GM23338 (cell line): ENCODE measurements around the gene RBM23. TPM values are rescaled to one million over a fixed set of nuclear protein-coding genes. Genes with fewer than 3 reads are reported as not detected.

Experiments
- ATAC-seq: fragments of 200-7000 bp; cut with Tn5 transposase; 3 replicates; pipeline ENCODE4 v1.9.1; 2020
- DNase-seq: peaks from one replicate; pipeline ENCODE4 v3.0.0-alpha.2; 2015; ENCODE audit warnings: low spot score
- H2AFZ ChIP-seq: fragments of 200-600 bp; sonication (generic); 2 replicates; pipeline ENCODE4 v1.8.0; 2016; ENCODE audit warnings: antibody characterized with exemption, mild to moderate bottlenecking, moderate library complexity
- H3F3A ChIP-seq: fragments of 200-600 bp; sonication (generic); replicated peaks from 2 replicates; pipeline ENCODE4 v1.8.0; 2017; ENCODE audit warnings: antibody characterized with exemption, mixed run types, low read depth
- H3K27ac ChIP-seq: fragments of 200-600 bp; sonication (generic); 2 replicates; pipeline ENCODE4 v1.6.1; 2016; ENCODE audit warnings: low read depth
- H3K27me3 ChIP-seq: fragments of 200-600 bp; sonication (generic); 2 replicates; pipeline ENCODE4 v1.8.0; 2016; ENCODE audit warnings: mild to moderate bottlenecking, mixed run types, moderate library complexity; ENCODE audit not compliant: insufficient read depth
- H3K36me3 ChIP-seq: fragments of 200-600 bp; sonication (generic); 2 replicates; pipeline ENCODE4 v1.8.0; 2016; ENCODE audit warnings: mild to moderate bottlenecking; ENCODE audit not compliant: insufficient read depth
- H3K4me1 ChIP-seq: fragments of 200-600 bp; sonication (generic); 2 replicates; pipeline ENCODE4 v1.8.0; 2016; ENCODE audit warnings: mild to moderate bottlenecking, moderate library complexity; ENCODE audit not compliant: insufficient read depth
- H3K4me2 ChIP-seq: fragments of 200-600 bp; sonication (generic); 2 replicates; pipeline ENCODE4 v1.7.1; 2017; ENCODE audit warnings: mixed run types
- H3K4me3 ChIP-seq: fragments of 200-600 bp; sonication (generic); 2 replicates; pipeline ENCODE4 v1.6.1; 2016; ENCODE audit warnings: mixed run types
- H3K79me2 ChIP-seq: fragments of 200-600 bp; sonication (generic); replicated peaks from 2 replicates; pipeline ENCODE4 v1.8.0; 2017; ENCODE audit warnings: mild to moderate bottlenecking; ENCODE audit not compliant: insufficient read depth
- H3K9me2 ChIP-seq: fragments of 200-600 bp; sonication (generic); 2 replicates; pipeline ENCODE4 v1.8.0; 2017; ENCODE audit not compliant: insufficient read depth
- H4K20me1 ChIP-seq: fragments of 200-600 bp; sonication (generic); replicated peaks from 2 replicates; pipeline ENCODE4 v1.8.0; 2017; ENCODE audit warnings: mild to moderate bottlenecking; ENCODE audit not compliant: insufficient read depth
- H3K27ac Mint-ChIP-seq: 2 replicates; pipeline ENCODE4 v1.8.0; 2020; ENCODE audit warnings: inconsistent platforms, mild to moderate bottlenecking, moderate library complexity, mixed read lengths
- H3K27me3 Mint-ChIP-seq: 3 replicates; pipeline ENCODE4 v1.8.0; 2022; ENCODE audit warnings: low read depth, mild to moderate bottlenecking, moderate library complexity, mixed read lengths, inconsistent platforms; ENCODE audit not compliant: insufficient read depth, poor library complexity
- H3K36me3 Mint-ChIP-seq: 3 replicates; pipeline ENCODE4 v1.8.0; 2021; ENCODE audit warnings: low read depth, mild to moderate bottlenecking, inconsistent platforms, moderate library complexity, mixed read lengths
- H3K4me1 Mint-ChIP-seq: 3 replicates; pipeline ENCODE4 v1.8.0; 2020; ENCODE audit warnings: mild to moderate bottlenecking, inconsistent platforms, mixed read lengths
- H3K4me3 Mint-ChIP-seq: 3 replicates; pipeline ENCODE4 v1.8.0; 2021; ENCODE audit warnings: moderate library complexity, mild to moderate bottlenecking, inconsistent platforms, mixed read lengths
- H3K9me3 Mint-ChIP-seq: 3 replicates; pipeline ENCODE4 v1.8.0; 2020; ENCODE audit warnings: moderate library complexity, mild to moderate bottlenecking, inconsistent platforms, mixed read lengths
- EZH2 ChIP-seq: fragments of 200-600 bp; sonication (generic); IDR thresholded peaks from one replicate; pipeline ENCODE4 v1.8.0; 2017; ENCODE audit warnings: antibody characterized with exemption, mild to moderate bottlenecking, low read depth; ENCODE audit not compliant: unreplicated experiment
- JUNB ChIP-seq: IDR thresholded peaks from one replicate; pipeline ENCODE4 v1.6.1; 2016; ENCODE audit warnings: antibody characterized with exemption; ENCODE audit not compliant: unreplicated experiment
- STAT1 ChIP-seq: IDR thresholded peaks from one replicate; pipeline ENCODE4 v1.6.1; 2016; ENCODE audit warnings: antibody characterized with exemption; ENCODE audit not compliant: unreplicated experiment
- polyA plus RNA-seq: library from polyadenylated mRNA; unstranded; fragments of >200 nt; fragmentation: Nextera tagmentation; extraction: Ambion mirVana; gene quantifications from 2 replicates; pipeline ENCODE4 v1.2.1, GENCODE V29; 2016
- total RNA-seq: library from RNA; depleted of rRNA; stranded (reverse); fragments of >200 nt; shearing (Covaris generic); gene quantifications from 2 replicates; pipeline ENCODE4 v1.2.3, GENCODE V29; 2014
- TF ChIP-seq, protein P1 (sequence below): fragments of 250-450 bp; sonication (Bioruptor Pico); IDR thresholded peaks from 2 replicates; pipeline ENCODE4 v1.5.0; 2020; ENCODE audit warnings: mild to moderate bottlenecking, moderate library complexity
- TF ChIP-seq, protein P2 (sequence below): IDR thresholded peaks from one replicate; pipeline ENCODE4 v1.6.1; 2018; ENCODE audit warnings: antibody characterized with exemption; ENCODE audit not compliant: unreplicated experiment

The RBM23 gene
- total and polyA plus RNA-seq, 2 experiments from 2014 or later, result 14.4 to 52.8 TPM

DNA sequence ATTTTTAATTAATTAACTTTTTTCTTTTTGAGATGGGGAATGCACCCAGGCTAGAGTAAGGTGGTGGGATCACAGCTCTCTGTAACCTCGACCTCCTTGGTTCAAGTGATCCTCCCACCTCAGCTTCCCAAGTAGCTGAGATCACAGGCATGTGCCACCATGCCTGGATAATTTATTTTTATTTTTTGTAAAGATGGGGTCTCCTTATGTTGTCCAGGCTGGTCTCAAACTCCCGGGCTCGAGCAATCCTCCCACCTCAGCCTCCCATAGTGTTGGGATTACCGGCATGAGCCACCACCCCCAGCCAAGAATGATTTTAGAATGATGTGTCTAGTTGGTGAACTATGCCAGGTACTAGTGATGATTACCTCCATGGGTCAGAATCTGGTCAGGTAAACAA, 54.0 kb downstream of the RBM23 start (continued):
- no peak for TF ChIP-seq STAT1
- TF ChIP-seq, protein P1, sequence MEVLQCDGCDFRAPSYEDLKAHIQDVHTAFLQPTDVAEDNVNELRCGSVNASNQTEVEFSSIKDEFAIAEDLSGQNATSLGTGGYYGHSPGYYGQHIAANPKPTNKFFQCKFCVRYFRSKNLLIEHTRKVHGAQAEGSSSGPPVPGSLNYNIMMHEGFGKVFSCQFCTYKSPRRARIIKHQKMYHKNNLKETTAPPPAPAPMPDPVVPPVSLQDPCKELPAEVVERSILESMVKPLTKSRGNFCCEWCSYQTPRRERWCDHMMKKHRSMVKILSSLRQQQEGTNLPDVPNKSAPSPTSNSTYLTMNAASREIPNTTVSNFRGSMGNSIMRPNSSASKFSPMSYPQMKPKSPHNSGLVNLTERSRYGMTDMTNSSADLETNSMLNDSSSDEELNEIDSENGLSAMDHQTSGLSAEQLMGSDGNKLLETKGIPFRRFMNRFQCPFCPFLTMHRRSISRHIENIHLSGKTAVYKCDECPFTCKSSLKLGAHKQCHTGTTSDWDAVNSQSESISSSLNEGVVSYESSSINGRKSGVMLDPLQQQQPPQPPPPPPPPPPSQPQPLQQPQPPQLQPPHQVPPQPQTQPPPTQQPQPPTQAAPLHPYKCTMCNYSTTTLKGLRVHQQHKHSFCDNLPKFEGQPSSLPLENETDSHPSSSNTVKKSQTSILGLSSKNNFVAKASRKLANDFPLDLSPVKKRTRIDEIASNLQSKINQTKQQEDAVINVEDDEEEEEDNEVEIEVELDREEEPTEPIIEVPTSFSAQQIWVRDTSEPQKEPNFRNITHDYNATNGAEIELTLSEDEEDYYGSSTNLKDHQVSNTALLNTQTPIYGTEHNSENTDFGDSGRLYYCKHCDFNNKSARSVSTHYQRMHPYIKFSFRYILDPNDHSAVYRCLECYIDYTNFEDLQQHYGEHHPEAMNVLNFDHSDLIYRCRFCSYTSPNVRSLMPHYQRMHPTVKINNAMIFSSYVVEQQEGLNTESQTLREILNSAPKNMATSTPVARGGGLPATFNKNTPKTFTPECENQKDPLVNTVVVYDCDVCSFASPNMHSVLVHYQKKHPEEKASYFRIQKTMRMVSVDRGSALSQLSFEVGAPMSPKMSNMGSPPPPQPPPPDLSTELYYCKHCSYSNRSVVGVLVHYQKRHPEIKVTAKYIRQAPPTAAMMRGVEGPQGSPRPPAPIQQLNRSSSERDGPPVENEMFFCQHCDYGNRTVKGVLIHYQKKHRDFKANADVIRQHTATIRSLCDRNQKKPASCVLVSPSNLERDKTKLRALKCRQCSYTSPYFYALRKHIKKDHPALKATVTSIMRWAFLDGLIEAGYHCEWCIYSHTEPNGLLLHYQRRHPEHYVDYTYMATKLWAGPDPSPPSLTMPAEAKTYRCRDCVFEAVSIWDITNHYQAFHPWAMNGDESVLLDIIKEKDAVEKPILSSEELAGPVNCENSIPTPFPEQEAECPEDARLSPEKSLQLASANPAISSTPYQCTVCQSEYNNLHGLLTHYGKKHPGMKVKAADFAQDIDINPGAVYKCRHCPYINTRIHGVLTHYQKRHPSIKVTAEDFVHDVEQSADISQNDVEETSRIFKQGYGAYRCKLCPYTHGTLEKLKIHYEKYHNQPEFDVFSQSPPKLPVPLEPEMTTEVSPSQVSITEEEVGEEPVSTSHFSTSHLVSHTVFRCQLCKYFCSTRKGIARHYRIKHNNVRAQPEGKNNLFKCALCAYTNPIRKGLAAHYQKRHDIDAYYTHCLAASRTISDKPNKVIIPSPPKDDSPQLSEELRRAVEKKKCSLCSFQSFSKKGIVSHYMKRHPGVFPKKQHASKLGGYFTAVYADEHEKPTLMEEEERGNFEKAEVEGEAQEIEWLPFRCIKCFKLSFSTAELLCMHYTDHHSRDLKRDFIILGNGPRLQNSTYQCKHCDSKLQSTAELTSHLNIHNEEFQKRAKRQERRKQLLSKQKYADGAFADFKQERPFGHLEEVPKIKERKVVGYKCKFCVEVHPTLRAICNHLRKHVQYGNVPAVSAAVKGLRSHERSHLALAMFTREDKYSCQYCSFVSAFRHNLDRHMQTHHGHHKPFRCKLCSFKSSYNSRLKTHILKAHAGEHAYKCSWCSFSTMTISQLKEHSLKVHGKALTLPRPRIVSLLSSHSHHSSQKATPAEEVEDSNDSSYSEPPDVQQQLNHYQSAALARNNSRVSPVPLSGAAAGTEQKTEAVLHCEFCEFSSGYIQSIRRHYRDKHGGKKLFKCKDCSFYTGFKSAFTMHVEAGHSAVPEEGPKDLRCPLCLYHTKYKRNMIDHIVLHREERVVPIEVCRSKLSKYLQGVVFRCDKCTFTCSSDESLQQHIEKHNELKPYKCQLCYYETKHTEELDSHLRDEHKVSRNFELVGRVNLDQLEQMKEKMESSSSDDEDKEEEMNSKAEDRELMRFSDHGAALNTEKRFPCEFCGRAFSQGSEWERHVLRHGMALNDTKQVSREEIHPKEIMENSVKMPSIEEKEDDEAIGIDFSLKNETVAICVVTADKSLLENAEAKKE (CRISPR knock-in tag), result no peak

DNA sequence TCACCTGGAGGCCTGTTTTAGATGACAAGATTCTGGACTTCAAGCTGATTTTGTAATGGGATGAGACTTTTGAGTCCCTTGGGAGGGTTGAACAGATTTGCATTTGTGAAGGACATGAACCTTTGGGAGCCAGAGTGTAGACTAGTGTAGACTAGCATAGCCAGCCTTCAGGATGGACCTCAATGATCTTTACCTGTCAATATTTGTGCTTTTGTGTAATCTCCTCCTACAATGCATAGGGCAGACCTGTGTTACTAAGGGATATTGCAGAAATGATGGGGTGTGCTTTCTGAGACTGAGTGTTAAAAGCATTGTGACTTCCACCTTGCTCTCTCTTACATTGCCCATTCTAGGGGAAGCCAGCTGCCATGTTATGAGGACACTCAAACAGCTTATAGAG, 57.3 kb downstream of the RBM23 start:
- no peaks in the 10 kb centered on the region for H3F3A ChIP-seq
- H2AFZ ChIP-seq, result peak overlapping the region; percentile 66; the same call in 1 of the 2 replicates
- no peak for ATAC-seq
- H3K4me3 ChIP-seq, result no peak overlapping the region
- Mint-ChIP-seq H3K9me3 (no peaks in the 10 kb centered on the region; the same call in 2 of the 3 replicates), H3K4me3 (no peak overlapping the region), H3K4me1 (no peaks in the 10 kb centered on the region), H3K36me3 (no peaks in the 10 kb centered on the region; the same call in 2 of the 3 replicates), H3K27ac (no peak overlapping the region), H3K27me3 (no peaks in the 10 kb centered on the region)
- no peaks in the 10 kb centered on the region for H3K79me2 ChIP-seq
- H3K4me1 ChIP-seq, result no peaks in the 10 kb centered on the region
- H3K9me2 ChIP-seq, result no peaks in the 10 kb centered on the region
- DNase-seq, result no peak
- H3K36me3 ChIP-seq, result no peaks in the 10 kb centered on the region
- H3K27me3 ChIP-seq, result no peaks in the 10 kb centered on the region
- H3K4me2 ChIP-seq, result no peak overlapping the region
- H3K27ac ChIP-seq, result no peak overlapping the region
- H4K20me1 ChIP-seq, result no peaks in the 10 kb centered on the region
- TF ChIP-seq EZH2, result no peak
- TF ChIP-seq JUNB, result no peak
- TF ChIP-seq, protein P2, sequence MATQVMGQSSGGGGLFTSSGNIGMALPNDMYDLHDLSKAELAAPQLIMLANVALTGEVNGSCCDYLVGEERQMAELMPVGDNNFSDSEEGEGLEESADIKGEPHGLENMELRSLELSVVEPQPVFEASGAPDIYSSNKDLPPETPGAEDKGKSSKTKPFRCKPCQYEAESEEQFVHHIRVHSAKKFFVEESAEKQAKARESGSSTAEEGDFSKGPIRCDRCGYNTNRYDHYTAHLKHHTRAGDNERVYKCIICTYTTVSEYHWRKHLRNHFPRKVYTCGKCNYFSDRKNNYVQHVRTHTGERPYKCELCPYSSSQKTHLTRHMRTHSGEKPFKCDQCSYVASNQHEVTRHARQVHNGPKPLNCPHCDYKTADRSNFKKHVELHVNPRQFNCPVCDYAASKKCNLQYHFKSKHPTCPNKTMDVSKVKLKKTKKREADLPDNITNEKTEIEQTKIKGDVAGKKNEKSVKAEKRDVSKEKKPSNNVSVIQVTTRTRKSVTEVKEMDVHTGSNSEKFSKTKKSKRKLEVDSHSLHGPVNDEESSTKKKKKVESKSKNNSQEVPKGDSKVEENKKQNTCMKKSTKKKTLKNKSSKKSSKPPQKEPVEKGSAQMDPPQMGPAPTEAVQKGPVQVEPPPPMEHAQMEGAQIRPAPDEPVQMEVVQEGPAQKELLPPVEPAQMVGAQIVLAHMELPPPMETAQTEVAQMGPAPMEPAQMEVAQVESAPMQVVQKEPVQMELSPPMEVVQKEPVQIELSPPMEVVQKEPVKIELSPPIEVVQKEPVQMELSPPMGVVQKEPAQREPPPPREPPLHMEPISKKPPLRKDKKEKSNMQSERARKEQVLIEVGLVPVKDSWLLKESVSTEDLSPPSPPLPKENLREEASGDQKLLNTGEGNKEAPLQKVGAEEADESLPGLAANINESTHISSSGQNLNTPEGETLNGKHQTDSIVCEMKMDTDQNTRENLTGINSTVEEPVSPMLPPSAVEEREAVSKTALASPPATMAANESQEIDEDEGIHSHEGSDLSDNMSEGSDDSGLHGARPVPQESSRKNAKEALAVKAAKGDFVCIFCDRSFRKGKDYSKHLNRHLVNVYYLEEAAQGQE, result no peak
- TF ChIP-seq, protein P1 (CRISPR knock-in tag), result no peak
